Measurements from ENCODE around the gene PTPN14.

GRCh38 chr1:214587165-214587564 lies 35.8 kb upstream of the PTPN14 start:
- no peak for TF ChIP-seq CTCF (IDR thresholded peaks at IDR 0.05; ENCODE audit: low read depth, low read length)
- no peak for TF ChIP-seq MYC (IDR thresholded peaks at IDR 0.05; ENCODE audit: low read depth, low read length)

Measured in NB4 (cell line).